ENCODE measurements around the gene HSD11B1.

GRCh38 chr1:209661071-209661470 lies 43.6 kb upstream of the HSD11B1 start:
- no peak for TF ChIP-seq POLR2A (IDR thresholded peaks at IDR 0.05)
- no peak for TF ChIP-seq CTCF (IDR thresholded peaks at IDR 0.05 in 4 of 5, conservative IDR thresholded peaks at IDR 0.05 in 1 of 5)

Data from gastrocnemius medialis (tissue), 4 donors.